ENCODE results near the gene LEP.

LEP gene

DNA sequence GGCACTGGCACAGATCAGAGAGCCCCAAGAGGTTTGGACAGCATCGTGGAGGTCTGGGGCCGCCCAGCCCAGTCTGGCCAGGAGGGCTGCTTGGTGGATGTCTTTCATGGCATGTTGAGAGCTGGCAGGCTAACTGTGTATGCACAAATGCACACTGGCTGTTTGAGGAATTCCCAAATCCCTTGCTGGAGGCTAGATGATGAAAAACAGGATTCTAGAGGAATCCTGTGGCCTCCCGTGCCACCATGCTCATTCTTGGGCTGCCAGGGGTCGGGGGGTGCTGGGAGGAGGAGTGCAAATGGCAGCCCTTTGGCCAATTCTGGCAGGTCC lies 26.5 kb downstream of the LEP start:
- no peak for TF ChIP-seq TCF12 (IDR thresholded peaks at IDR 0.05; ENCODE audit: low read depth)
- TF ChIP-seq EP300 (IDR thresholded peaks at IDR 0.05; ENCODE audit: borderline replicate concordance), result no peak
- TF ChIP-seq NFIC (IDR thresholded peaks at IDR 0.05), result no peak
- TF ChIP-seq CEBPB (IDR thresholded peaks at IDR 0.05), result no peak
- TF ChIP-seq TAF1 (IDR thresholded peaks at IDR 0.05; ENCODE audit: low read depth), result no peak
- TF ChIP-seq, protein P1, sequence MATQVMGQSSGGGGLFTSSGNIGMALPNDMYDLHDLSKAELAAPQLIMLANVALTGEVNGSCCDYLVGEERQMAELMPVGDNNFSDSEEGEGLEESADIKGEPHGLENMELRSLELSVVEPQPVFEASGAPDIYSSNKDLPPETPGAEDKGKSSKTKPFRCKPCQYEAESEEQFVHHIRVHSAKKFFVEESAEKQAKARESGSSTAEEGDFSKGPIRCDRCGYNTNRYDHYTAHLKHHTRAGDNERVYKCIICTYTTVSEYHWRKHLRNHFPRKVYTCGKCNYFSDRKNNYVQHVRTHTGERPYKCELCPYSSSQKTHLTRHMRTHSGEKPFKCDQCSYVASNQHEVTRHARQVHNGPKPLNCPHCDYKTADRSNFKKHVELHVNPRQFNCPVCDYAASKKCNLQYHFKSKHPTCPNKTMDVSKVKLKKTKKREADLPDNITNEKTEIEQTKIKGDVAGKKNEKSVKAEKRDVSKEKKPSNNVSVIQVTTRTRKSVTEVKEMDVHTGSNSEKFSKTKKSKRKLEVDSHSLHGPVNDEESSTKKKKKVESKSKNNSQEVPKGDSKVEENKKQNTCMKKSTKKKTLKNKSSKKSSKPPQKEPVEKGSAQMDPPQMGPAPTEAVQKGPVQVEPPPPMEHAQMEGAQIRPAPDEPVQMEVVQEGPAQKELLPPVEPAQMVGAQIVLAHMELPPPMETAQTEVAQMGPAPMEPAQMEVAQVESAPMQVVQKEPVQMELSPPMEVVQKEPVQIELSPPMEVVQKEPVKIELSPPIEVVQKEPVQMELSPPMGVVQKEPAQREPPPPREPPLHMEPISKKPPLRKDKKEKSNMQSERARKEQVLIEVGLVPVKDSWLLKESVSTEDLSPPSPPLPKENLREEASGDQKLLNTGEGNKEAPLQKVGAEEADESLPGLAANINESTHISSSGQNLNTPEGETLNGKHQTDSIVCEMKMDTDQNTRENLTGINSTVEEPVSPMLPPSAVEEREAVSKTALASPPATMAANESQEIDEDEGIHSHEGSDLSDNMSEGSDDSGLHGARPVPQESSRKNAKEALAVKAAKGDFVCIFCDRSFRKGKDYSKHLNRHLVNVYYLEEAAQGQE (IDR thresholded peaks at IDR 0.05; ENCODE audit: low read depth), result no peak
- no peak for TF ChIP-seq EGR1 (IDR thresholded peaks at IDR 0.05)
- no peak for TF ChIP-seq TEAD4 (IDR thresholded peaks at IDR 0.05)
- TF ChIP-seq ZBTB7A (IDR thresholded peaks at IDR 0.05; ENCODE audit: low read depth), result no peak
- TF ChIP-seq RAD21 (IDR thresholded peaks at IDR 0.05; ENCODE audit: low read depth), result no peak
- TF ChIP-seq, protein P2, sequence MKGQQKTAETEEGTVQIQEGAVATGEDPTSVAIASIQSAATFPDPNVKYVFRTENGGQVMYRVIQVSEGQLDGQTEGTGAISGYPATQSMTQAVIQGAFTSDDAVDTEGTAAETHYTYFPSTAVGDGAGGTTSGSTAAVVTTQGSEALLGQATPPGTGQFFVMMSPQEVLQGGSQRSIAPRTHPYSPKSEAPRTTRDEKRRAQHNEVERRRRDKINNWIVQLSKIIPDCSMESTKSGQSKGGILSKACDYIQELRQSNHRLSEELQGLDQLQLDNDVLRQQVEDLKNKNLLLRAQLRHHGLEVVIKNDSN (IDR thresholded peaks at IDR 0.05), result no peak

DNA sequence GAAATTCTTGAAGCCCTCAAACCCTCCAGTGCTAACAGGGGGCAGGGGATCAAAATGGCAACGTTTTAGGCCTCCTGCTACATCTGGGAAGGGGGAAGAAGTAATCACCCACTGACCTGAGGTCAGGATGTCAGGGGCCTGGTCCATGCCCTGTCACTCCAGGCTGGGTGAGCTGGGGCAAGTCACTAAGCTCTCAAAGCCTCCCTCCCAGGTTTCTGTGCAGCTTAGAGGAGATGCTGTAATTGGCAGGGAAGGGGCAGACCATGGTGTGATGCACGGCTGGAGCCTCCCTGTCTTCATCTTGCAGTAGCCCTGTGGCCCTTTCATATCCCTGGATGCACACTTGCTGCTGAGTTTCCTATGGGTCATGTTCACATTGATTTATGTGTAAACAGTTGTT lies 27.2 kb downstream of the LEP start:
- TF ChIP-seq, protein P3, sequence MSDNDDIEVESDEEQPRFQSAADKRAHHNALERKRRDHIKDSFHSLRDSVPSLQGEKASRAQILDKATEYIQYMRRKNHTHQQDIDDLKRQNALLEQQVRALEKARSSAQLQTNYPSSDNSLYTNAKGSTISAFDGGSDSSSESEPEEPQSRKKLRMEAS (IDR thresholded peaks at IDR 0.05), result no peak
- TF ChIP-seq CREB1 (IDR thresholded peaks at IDR 0.05; ENCODE audit: low read depth) (no peak), EGR1 (IDR thresholded peaks at IDR 0.05) (no peak), YY1 (IDR thresholded peaks at IDR 0.05; ENCODE audit: low read depth) (no peak), EP300 (IDR thresholded peaks at IDR 0.05; ENCODE audit: borderline replicate concordance) (no peak), FOXM1 (IDR thresholded peaks at IDR 0.05; ENCODE audit: borderline replicate concordance, low read depth) (no peak), TEAD4 (IDR thresholded peaks at IDR 0.05) (no peak), ZBTB7A (IDR thresholded peaks at IDR 0.05; ENCODE audit: low read depth) (no peak), TAF1 (IDR thresholded peaks at IDR 0.05; ENCODE audit: low read depth) (no peak), CEBPB (IDR thresholded peaks at IDR 0.05) (no peak), TCF12 (IDR thresholded peaks at IDR 0.05; ENCODE audit: low read depth) (no peak), NFIC (IDR thresholded peaks at IDR 0.05) (no peak), RAD21 (IDR thresholded peaks at IDR 0.05; ENCODE audit: low read depth) (no peak)
- TF ChIP-seq, protein P1 (IDR thresholded peaks at IDR 0.05; ENCODE audit: low read depth), result no peak
- TF ChIP-seq, protein P2 (IDR thresholded peaks at IDR 0.05), result no peak

DNA sequence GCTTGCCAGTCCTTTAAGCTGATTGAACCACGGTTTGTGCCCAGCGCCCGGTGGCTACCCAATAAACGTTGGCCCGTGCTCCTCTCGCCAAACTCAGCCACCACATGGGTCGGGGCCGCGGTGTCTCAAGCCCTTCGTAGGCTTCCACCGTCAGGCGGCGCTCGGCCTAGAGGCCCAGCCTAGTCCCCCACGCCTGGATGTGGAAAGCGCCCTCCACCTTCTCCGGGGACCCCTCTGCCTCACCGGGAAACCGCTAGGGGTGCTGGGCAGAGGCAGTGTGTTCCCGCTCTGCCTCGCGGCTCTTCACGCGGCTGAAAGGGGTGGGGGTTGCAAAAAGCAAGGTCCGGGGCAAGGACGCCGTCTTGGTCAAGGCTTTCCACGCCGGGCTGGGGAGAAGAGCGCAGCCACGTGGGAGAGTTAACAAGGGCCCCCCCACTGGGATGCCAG lies 29.8 kb downstream of the LEP start:
- TF ChIP-seq EP300 (IDR thresholded peaks at IDR 0.05; ENCODE audit: borderline replicate concordance), result no peak
- no peak for TF ChIP-seq CREB1 (IDR thresholded peaks at IDR 0.05; ENCODE audit: low read depth)
- TF ChIP-seq ZBTB7A (IDR thresholded peaks at IDR 0.05; ENCODE audit: low read depth), result no peak
- TF ChIP-seq TAF1 (IDR thresholded peaks at IDR 0.05; ENCODE audit: low read depth), result no peak
- TF ChIP-seq, protein P1 (IDR thresholded peaks at IDR 0.05; ENCODE audit: low read depth), result no peak
- no peak for TF ChIP-seq TEAD4 (IDR thresholded peaks at IDR 0.05)
- TF ChIP-seq NFIC (IDR thresholded peaks at IDR 0.05), result no peak

DNA sequence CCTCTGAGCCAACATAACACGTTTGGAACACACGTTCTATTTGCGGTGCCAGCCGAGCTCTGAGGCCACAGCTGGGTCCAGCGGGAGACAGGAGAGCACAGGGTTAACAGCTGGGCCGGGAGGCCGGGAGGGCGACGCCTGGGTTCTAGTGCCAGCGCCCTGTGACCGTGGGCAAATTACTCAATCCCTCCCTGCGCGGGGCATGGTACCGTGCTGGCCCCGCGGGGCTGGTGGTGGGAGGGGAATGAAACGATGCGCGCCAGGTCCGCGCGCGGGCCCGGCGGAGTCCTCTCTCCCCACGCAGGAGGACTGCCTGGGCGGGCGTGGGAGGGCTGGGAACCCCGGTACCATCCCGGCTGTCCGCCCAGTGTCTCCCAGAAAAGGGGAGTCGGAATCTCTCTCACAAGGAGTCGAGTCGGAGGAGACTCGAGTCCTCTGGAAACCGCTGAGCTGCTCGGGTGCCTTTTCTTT lies 30.4 kb downstream of the LEP start:
- no peak for TF ChIP-seq FOXM1 (IDR thresholded peaks at IDR 0.05; ENCODE audit: borderline replicate concordance, low read depth)

DNA sequence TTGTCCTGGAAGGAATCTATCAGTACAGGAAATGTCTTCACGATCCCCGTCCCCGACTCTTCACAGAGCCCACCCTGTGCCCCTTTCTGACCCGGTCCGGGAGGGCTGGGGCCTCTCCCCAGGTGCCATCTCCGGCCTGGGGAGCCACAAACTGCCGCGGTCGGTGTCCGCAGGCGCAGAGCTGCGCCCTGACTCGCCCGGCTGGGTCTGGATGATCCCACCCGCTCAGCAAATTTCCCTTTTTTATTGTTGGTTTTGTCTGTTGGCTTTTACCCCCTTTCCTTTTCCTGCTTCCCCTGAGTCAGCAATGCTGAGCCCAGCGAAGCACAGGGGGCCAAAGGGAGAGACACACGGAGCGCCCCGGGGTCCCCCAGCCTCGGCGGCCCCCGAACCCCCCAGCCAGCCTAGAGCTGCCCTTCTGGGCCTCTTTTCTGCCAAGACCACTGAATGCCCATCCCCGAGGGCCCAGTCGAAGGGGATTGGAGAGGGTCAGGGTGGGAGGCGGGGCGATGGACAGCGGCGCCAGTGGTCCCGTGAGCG lies 30.9 kb downstream of the LEP start:
- TF ChIP-seq CREB1 (IDR thresholded peaks at IDR 0.05; ENCODE audit: low read depth) (no peak), TEAD4 (IDR thresholded peaks at IDR 0.05) (no peak), CEBPB (IDR thresholded peaks at IDR 0.05) (no peak), EGR1 (IDR thresholded peaks at IDR 0.05) (no peak)
- TF ChIP-seq, protein P2 (IDR thresholded peaks at IDR 0.05), result no peak

Measured in Ishikawa (cell line).